ENCODE data around the gene DCLK2.

DCLK2 gene

GRCh38 chr4:150237110-150237872 is 159.0 kb downstream of the DCLK2 start:
- DNase-seq (ENCODE audit: low read depth), result peak; percentile 93
- H3K4me3 ChIP-seq (ENCODE audit: low read depth, low read length), result peak overlapping the region; percentile 9
- no peak for TF ChIP-seq CTCF (conservative IDR thresholded peaks at IDR 0.05; ENCODE audit: low read depth, low read length)

GRCh38 chr4:150238591-150238990 is 160.3 kb downstream of the DCLK2 start:
- H3K4me3 ChIP-seq (ENCODE audit: low read depth, low read length), result no peak overlapping the region
- no peak for TF ChIP-seq CTCF (conservative IDR thresholded peaks at IDR 0.05; ENCODE audit: low read depth, low read length)
- DNase-seq (ENCODE audit: low read depth), result peak; percentile 45

- no peak overlapping the region for H3K4me3 ChIP-seq (ENCODE audit: low read depth, low read length)
- no peak for TF ChIP-seq CTCF (conservative IDR thresholded peaks at IDR 0.05; ENCODE audit: low read depth, low read length)
- DNase-seq (ENCODE audit: low read depth), result no peak
These were observed 161.8 kb downstream of the DCLK2 start for GRCh38 chr4:150240011-150240410.

- no peak overlapping the region for H3K4me3 ChIP-seq (ENCODE audit: low read depth, low read length)
- DNase-seq (ENCODE audit: low read depth), result peak; percentile 65
- TF ChIP-seq CTCF (conservative IDR thresholded peaks at IDR 0.05; ENCODE audit: low read depth, low read length), result peak; percentile 95
These were observed 164.7 kb downstream of the DCLK2 start for GRCh38 chr4:150242820-150243458.

- no peak overlapping the region for H3K4me3 ChIP-seq (ENCODE audit: low read depth, low read length)
- no peak for TF ChIP-seq CTCF (conservative IDR thresholded peaks at IDR 0.05; ENCODE audit: low read depth, low read length)
- DNase-seq (ENCODE audit: low read depth), result no peak
These were observed 165.7 kb downstream of the DCLK2 start for GRCh38 chr4:150243932-150244331.

- DNase-seq (ENCODE audit: low read depth), result peak; percentile 93
- no peak for TF ChIP-seq CTCF (conservative IDR thresholded peaks at IDR 0.05; ENCODE audit: low read depth, low read length)
- no peak overlapping the region for H3K4me3 ChIP-seq (ENCODE audit: low read depth, low read length)
These were observed 166.4 kb downstream of the DCLK2 start for GRCh38 chr4:150244600-150244999.

- no peak for TF ChIP-seq CTCF (conservative IDR thresholded peaks at IDR 0.05; ENCODE audit: low read depth, low read length)
- no peak overlapping the region for H3K4me3 ChIP-seq (ENCODE audit: low read depth, low read length)
- DNase-seq (ENCODE audit: low read depth), result no peak
These were observed 168.9 kb downstream of the DCLK2 start for GRCh38 chr4:150247184-150247583.
